ENCODE data around the gene ASAP2.

Gene ASAP2

DNA sequence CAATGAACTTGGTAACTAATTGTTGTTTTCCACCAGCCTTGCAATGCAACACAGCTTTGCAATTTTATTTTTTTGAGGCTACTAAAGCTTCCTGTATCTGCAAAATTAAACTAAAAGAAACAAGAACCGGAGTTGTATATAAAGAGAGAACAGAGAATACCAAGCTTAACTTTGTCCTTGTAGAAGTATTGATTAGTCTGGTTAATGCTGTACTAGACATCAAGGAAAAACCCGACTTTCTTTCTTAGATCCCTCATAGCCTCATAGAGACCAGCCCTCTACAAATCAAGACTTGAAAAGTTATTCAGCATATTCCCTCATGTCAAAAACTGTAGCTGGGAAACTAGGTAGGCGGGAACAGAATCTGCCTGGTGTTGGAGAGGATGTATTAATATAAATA is 1.7 kb upstream of the ASAP2 start:
- peaks cover 30% of the 10 kb centered on the region for H3K27me3 ChIP-seq (ENCODE audit: insufficient read depth, poor library complexity, severe bottlenecking)
- no peak for TF ChIP-seq SPI1 (IDR thresholded peaks at IDR 0.05; ENCODE audit: borderline replicate concordance, low read depth)
- H3K4me3 ChIP-seq (replicated peaks; ENCODE audit: insufficient read depth, low read length) = no peak overlapping the region
- no peak overlapping the region for H3K27ac ChIP-seq (replicated peaks)
- DNase-seq (ENCODE audit: low read depth in 1 of 2, low spot score in 1 of 2) = no peak

DNA sequence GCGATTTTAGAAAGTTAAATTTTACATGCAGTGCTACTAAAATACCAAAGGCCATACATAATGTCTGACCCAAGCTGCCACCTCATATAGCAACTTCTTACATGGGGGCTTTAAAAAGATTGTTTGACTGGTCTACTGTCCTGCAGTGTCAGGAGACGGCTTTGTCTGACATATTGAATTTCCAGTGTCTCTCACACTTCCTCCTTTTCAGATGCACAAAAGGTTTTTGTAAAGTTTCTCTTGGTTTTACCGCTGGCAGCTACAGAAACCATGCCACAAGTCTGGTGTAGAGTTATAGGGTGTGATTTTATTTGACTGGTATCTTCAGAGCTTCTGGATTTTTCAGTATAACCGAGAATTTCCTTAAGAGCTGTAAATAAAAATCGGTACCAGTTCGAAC is 1.1 kb upstream of the ASAP2 start:
- Histone ChIP-seq H3K4me3 (replicated peaks; ENCODE audit: insufficient read depth, low read length) (no peak overlapping the region), H3K27me3 (ENCODE audit: insufficient read depth, poor library complexity, severe bottlenecking) (peaks cover 30% of the 10 kb centered on the region), H3K27ac (replicated peaks) (no peak overlapping the region)
- TF ChIP-seq POLR2AphosphoS5 (IDR thresholded peaks at IDR 0.05; ENCODE audit: low read depth) (no peak), SPI1 (IDR thresholded peaks at IDR 0.05; ENCODE audit: borderline replicate concordance, low read depth) (peak; percentile 55; the same call in 1 of the 2 replicates)
- DNase-seq (ENCODE audit: low read depth in 1 of 2, low spot score in 1 of 2) = no peak

DNA sequence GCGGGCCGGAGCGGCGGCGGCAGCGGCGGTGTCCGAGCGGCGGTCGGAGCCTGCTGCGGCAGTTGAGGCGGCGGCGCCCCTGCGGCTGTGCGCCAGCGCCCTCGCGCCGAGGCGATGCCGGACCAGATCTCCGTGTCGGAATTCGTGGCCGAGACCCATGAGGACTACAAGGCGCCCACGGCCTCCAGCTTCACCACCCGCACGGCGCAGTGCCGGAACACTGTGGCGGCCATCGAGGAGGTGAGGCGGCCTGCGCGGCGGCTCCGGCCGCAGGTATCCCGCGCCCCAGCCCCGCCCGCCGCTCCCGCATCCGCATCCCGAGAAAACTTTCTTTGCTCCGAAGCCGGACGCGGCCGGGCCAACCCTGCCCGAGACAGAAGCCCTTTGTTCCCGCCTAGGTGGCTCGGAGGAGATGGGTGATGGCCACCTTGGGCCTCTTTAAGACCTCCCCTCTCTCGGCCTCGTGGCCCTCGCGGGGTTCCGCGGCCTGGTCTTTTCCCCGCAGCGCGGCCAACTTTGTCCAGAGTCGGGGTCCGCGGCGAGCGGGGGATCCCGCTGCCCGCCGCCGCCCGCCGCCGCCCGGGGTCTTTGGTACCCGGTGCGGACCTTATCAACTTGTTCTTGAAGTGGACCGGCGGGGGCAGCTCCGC is 504 bp downstream of the ASAP2 start:
- DNase-seq (ENCODE audit: low read depth in 1 of 2, low spot score in 1 of 2) = no peak
- no peak overlapping the region for H3K27ac ChIP-seq (replicated peaks)
- H3K27me3 ChIP-seq (ENCODE audit: insufficient read depth, poor library complexity, severe bottlenecking) = peaks cover 31% of the 10 kb centered on the region
- TF ChIP-seq, protein P1, sequence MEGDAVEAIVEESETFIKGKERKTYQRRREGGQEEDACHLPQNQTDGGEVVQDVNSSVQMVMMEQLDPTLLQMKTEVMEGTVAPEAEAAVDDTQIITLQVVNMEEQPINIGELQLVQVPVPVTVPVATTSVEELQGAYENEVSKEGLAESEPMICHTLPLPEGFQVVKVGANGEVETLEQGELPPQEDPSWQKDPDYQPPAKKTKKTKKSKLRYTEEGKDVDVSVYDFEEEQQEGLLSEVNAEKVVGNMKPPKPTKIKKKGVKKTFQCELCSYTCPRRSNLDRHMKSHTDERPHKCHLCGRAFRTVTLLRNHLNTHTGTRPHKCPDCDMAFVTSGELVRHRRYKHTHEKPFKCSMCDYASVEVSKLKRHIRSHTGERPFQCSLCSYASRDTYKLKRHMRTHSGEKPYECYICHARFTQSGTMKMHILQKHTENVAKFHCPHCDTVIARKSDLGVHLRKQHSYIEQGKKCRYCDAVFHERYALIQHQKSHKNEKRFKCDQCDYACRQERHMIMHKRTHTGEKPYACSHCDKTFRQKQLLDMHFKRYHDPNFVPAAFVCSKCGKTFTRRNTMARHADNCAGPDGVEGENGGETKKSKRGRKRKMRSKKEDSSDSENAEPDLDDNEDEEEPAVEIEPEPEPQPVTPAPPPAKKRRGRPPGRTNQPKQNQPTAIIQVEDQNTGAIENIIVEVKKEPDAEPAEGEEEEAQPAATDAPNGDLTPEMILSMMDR (IDR thresholded peaks at IDR 0.05; ENCODE audit: insufficient read depth, low read length) = no peak
- TF ChIP-seq POLR2AphosphoS5 (IDR thresholded peaks at IDR 0.05; ENCODE audit: low read depth) (no peak), GABPA (IDR thresholded peaks at IDR 0.05; ENCODE audit: low read depth) (no peak), SPI1 (IDR thresholded peaks at IDR 0.05; ENCODE audit: borderline replicate concordance, low read depth) (no peak)
- TF ChIP-seq, protein P2, sequence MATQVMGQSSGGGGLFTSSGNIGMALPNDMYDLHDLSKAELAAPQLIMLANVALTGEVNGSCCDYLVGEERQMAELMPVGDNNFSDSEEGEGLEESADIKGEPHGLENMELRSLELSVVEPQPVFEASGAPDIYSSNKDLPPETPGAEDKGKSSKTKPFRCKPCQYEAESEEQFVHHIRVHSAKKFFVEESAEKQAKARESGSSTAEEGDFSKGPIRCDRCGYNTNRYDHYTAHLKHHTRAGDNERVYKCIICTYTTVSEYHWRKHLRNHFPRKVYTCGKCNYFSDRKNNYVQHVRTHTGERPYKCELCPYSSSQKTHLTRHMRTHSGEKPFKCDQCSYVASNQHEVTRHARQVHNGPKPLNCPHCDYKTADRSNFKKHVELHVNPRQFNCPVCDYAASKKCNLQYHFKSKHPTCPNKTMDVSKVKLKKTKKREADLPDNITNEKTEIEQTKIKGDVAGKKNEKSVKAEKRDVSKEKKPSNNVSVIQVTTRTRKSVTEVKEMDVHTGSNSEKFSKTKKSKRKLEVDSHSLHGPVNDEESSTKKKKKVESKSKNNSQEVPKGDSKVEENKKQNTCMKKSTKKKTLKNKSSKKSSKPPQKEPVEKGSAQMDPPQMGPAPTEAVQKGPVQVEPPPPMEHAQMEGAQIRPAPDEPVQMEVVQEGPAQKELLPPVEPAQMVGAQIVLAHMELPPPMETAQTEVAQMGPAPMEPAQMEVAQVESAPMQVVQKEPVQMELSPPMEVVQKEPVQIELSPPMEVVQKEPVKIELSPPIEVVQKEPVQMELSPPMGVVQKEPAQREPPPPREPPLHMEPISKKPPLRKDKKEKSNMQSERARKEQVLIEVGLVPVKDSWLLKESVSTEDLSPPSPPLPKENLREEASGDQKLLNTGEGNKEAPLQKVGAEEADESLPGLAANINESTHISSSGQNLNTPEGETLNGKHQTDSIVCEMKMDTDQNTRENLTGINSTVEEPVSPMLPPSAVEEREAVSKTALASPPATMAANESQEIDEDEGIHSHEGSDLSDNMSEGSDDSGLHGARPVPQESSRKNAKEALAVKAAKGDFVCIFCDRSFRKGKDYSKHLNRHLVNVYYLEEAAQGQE (IDR thresholded peaks at IDR 0.05; ENCODE audit: insufficient replicate concordance, low read depth) = no peak
- peak overlapping the region; percentile 23 for H3K4me3 ChIP-seq (replicated peaks; ENCODE audit: insufficient read depth, low read length)

DNA sequence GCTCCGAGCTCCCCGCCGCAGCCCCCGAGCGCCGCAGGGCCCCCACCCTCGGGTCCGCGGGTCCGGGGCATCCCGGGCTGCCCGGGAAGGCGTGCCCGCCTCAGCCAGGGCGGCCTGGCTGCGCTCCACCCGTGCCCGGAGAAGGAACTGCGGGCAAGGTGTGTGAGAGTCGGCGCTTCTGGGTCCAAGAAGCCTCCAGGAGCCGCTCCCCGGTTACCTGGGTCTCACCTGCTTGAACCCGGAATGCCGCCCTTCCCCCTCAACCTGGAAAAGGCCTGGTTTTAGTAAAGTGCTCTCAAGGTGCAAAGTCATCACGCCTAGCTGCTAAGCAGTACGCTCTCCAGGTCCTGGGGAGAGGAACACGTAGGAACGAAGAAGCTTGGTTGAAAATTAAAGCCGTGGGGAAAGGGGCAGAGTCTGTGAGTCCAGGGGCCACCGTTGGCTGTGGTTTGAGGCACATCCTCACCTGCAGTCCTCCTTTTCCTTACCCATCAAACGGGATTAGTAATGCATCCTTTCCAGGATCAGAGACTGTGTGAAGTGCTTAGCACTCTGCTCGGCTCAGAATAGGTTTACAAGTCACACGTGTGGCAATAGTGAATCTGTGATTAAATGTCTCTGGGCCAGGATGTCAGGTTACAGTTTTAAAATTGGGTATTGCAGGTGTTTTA is 1.2 kb downstream of the ASAP2 start:
- DNase-seq (ENCODE audit: low read depth in 1 of 2, low spot score in 1 of 2) = no peak
- Histone ChIP-seq H3K27ac (replicated peaks) (no peak overlapping the region), H3K27me3 (ENCODE audit: insufficient read depth, poor library complexity, severe bottlenecking) (peaks cover 31% of the 10 kb centered on the region), H3K4me3 (replicated peaks; ENCODE audit: insufficient read depth, low read length) (no peak overlapping the region)
- no peak for TF ChIP-seq POLR2AphosphoS5 (IDR thresholded peaks at IDR 0.05; ENCODE audit: low read depth)
- TF ChIP-seq GABPA (IDR thresholded peaks at IDR 0.05; ENCODE audit: low read depth) = no peak
- TF ChIP-seq SPI1 (IDR thresholded peaks at IDR 0.05; ENCODE audit: borderline replicate concordance, low read depth) = no peak
- TF ChIP-seq, protein P2 (IDR thresholded peaks at IDR 0.05; ENCODE audit: insufficient replicate concordance, low read depth) = no peak
- TF ChIP-seq, protein P1 (IDR thresholded peaks at IDR 0.05; ENCODE audit: insufficient read depth, low read length) = no peak
